Suppressor macrophage (primary cell): ENCODE measurements around the gene FOXN3.

Experiments used
- DNase-seq, 4 experiments: peaks; one replicate each; pipeline ENCODE4 v3.0.0-alpha.2; 2020 to 2022

Gene FOXN3

GRCh38 chr14:89188492-89188891, 228.5 kb downstream of the FOXN3 start:
- DNase-seq: no peak

DNA sequence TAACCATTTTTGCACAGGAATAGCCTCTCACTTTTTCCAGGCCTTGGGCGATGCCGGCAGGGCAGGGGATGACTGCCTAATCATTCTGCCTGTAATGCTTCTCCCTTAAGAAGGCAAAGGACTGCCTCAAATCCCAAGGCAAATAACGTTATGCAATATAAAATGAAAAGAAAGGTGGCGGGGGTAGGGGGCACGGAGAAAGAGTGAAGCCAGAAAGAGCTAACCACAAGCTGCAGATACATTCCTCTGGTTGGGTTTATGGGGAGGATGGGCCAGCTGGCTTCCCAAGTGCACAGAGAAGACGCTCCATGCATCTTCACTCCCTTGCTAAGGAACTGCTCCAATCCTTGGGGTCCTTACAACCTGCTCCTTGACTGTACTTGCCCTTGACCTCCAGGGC, 229.5 kb downstream of the FOXN3 start:
- DNase-seq: no peak

GRCh38 chr14:89186856-89187376, 230.1 kb downstream of the FOXN3 start:
- DNase-seq: no peak

DNA sequence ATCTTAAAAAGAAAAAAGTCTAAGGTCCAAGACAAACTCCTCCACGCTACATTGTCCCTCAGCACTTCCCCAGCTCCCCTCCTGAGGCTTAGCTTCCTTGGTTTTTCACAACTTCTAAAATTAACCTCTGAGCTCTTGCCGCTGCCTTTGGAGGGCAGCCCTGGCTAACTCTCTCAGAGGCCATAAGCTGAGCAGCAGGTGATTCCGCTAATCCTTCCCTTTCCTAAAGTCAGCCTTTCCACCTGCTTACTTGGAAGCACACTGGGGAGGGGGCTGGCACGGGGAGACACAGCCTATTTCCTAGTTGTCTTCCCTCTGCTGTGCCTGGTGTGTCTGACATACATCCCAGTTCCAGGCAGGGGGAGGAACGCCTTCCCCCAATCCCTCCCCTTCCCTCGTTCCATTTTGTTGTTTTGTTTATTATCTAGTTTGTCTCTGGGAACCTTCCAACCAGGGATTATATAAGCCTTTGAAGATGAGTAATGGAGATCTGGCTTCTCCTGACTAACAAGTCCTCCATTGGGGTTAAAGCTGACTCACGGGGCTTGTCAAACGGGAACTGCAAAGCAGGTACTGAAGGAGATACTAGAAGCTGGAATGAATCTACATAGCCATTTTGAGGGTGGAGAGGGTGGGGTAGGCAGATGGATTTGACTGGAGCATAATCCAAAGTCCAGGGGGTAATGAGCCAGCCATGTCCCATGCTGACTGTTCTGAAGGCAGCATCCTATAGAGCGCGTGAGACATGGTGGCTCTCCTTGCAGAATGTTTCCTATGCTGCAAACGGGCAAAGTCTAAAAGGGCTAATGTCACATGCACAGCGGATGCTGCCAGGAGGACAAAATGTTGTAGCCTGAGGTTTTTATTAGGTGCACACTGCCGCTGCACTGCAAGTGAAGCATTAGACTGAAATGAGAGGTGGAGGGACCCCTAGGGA, 230.8 kb downstream of the FOXN3 start:
- no peak for DNase-seq

DNA sequence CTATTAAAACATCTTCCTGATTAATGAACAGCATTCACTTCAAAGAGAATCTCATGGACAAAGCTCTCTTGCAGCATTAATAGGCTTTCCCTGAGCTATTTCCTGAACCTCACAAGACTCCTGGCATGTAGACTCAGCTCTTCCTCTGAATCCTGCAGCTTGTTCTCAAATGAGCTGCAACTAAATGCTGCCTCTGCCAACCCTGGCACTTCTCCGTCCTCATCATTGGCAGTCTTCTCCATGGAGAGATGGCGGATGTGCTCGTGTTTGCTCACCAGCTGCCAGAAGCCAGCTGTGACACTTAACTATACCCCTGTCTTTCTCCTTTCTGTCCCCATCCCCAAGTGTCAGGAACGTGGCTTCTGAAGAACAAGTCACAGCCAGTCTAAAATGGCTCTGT, 232.1 kb downstream of the FOXN3 start:
- no peak for DNase-seq

DNA sequence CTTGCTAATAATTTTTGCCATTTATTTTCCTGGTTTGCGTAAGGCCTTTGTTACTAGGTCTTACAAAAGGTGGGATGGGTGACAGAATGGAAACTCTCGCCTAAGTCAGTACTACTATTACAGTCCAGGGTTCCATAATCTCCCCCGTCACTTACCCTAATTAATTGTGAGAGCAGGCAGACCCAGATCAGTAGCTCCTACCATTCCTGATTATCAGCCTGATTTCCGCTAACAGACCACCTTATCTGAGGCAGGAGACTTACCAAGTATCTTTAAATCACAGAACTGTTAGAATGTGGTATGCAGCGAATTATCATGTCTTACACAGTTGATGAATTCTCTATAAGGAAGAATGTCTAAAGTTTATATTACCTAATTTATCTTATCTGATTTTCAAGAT, 234.7 kb downstream of the FOXN3 start:
- DNase-seq: no peak

DNA sequence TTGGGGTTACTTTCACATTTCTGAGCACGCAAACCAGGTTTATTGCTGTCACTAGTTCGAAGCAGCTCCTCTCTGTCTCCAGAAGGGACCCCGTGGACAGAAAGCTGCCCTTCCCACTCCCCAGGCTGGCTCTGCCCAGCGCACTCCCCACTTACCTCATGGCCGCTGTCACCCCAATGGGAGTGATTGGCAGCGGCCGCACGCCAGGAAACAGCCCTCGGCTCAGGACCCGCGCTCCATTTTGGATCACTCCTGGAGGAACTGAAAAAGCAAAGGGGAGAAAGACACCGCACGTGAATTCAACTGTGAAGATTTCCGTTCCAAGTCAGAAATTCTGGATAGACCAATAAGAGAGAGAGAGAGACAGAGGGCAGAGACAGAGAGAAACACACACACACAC, 236.5 kb downstream of the FOXN3 start:
- DNase-seq: no peak

DNA sequence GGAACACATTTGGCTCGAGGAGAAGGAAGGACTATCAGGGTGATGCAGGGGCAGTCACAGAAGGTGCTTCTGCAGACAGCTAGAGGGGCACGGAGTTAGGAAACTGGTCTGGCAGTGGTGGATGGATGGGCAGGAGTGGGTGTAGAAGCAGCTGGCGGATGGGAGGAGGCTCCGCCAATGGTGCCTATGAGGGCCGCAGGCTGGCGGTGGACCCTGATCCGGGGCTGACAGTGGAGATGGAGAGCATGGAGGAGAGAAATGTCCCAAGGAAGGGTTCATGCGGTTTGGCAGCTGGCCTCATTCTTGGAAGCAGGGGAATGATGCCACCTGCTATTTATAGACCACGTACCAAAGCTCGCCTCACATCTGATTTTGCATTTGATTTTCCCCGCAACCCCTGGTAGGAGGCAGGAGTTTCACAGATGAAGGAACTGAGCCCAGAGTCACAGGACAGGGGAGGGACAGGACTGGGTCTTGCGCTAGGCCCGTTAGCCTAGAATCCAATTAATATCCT, 237.1 kb downstream of the FOXN3 start:
- DNase-seq: no peak

GRCh38 chr14:89178800-89179535, 238.1 kb downstream of the FOXN3 start:
- no peak for DNase-seq

DNA sequence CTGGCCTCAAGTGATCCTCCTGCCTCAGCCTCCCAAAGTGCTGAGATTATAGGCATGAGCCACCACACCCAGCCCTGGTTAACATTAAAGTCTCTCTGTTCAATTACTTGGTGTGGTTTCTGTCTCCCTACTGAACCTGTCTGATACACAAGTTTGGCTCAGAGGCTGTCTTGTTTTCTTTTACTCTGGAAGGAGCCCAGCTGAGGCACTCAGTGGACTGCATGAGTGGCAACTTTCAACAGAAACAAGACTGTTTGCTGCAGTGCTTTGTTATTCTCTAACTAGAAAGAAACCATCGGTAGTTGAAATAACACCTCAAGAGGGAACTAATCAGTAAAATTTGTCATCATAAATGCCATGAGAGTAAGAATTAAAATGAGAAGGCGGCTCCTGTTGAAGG, 238.7 kb downstream of the FOXN3 start:
- no peak for DNase-seq

- DNase-seq: no peak
These were observed 240.9 kb downstream of the FOXN3 start for GRCh38 chr14:89175881-89176799.

- no peak for DNase-seq
These were observed 245.4 kb downstream of the FOXN3 start for GRCh38 chr14:89171628-89172027.

GRCh38 chr14:89171168-89171567, 245.9 kb downstream of the FOXN3 start:
- DNase-seq: no peak

GRCh38 chr14:89167705-89168104, 249.3 kb downstream of the FOXN3 start:
- no peak for DNase-seq

DNA sequence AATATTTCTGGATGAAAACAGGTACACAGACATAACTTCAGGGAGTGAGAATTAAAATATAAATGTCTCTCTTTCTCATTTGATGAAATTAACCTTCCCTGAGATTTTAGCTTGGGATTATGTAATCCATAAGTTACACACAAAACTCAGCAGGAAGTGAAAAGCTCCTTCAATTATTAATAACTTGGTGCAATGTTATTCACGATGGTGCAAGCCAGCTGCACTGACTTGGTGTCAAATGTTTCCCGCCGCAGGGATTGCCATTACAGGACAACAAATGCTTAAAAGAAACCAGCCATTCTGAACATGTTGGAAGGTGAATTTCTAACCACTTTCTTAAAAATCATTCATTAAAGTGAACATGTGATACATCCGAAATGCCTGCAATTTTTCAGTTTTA, 250.4 kb downstream of the FOXN3 start:
- DNase-seq: peak in 3 of 4 experiments; percentile 13 to 41 (median 36)

- peak; percentile 64 to 79 (median 76) for DNase-seq
These were observed 251.5 kb downstream of the FOXN3 start for GRCh38 chr14:89165189-89166181.

GRCh38 chr14:89164168-89165073, 252.6 kb downstream of the FOXN3 start:
- peak; percentile 33 to 63 (median 52) for DNase-seq

DNA sequence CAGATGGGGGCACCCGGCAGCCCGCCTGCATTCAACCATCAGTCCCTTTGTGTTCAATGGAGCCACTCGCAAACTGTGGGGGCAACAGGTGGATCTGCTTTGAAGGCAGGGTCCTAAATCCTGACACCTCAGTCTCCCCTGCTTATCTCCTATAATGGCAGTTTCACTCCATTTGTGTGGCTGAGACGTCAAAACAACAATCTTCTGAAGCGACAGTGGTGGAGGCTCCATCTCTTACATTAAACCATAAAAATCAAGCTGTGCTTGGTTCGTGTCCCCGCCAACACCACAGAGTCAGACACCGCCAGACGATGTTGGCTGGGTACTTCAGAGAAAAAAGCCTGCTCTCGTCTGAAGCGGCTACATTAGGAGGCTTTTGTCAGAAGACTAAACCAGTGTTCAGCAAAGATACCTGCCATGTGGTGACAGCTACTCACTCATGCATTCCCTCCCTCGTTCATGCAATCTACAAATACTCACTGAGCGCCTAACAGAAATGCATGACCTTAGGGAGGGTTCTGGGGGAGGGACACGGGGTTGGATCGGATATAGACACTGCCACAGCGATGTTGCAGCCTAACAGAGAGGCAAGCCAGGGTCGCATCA, 253.9 kb downstream of the FOXN3 start:
- no peak for DNase-seq

GRCh38 chr14:89162586-89162985, 254.4 kb downstream of the FOXN3 start:
- DNase-seq: no peak
